ELR (cell line): ENCODE results near the gene SLC2A4.

Source experiments
- DNase-seq: peaks from one replicate; pipeline ENCODE4 v3.0.0-alpha.2; 2015; ENCODE audit warnings: low read depth

SLC2A4 gene

GRCh38 chr17:7306911-7307685, 25.6 kb downstream of the SLC2A4 start, which contains the start of gene EIF5A:
Gene EIF5A, plus strand, starts transcription at chr17:7307628. Its CDS starts 2,008 bp downstream, at chr17:7309636.
- DNase-seq = peak; percentile 100

GRCh38 chr17:7307686-7308624, 26.4 kb downstream of the SLC2A4 start:
- DNase-seq = peak; percentile 57

- DNase-seq = peak; percentile 89
These were observed 27.3 kb downstream of the SLC2A4 start for GRCh38 chr17:7308625-7309433.

- DNase-seq = no peak
These were observed 28.1 kb downstream of the SLC2A4 start for GRCh38 chr17:7309628-7310027.

- no peak for DNase-seq
These were observed 29.7 kb downstream of the SLC2A4 start for GRCh38 chr17:7311110-7311705.

GRCh38 chr17:7312432-7313087, 31.0 kb downstream of the SLC2A4 start:
- no peak for DNase-seq

- DNase-seq = peak; percentile 67
These were observed 31.8 kb downstream of the SLC2A4 start for GRCh38 chr17:7313088-7313889.

GRCh38 chr17:7313890-7314718, 32.6 kb downstream of the SLC2A4 start:
- DNase-seq = peak; percentile 73

GRCh38 chr17:7314719-7315569, 33.4 kb downstream of the SLC2A4 start, which contains the start of gene GPS2:
Gene GPS2, minus strand, starts transcription at chr17:7315360. Its CDS starts 308 bp downstream, at chr17:7315052.
- peak; percentile 90 for DNase-seq

- DNase-seq = no peak
These were observed 34.2 kb downstream of the SLC2A4 start for GRCh38 chr17:7315570-7316235.

- no peak for DNase-seq
These were observed 35.8 kb downstream of the SLC2A4 start for GRCh38 chr17:7317161-7317803.

GRCh38 chr17:7318121-7318860, 36.8 kb downstream of the SLC2A4 start:
- no peak for DNase-seq

- DNase-seq = no peak
These were observed 39.9 kb downstream of the SLC2A4 start for GRCh38 chr17:7321466-7321865.

- no peak for DNase-seq
These were observed 41.1 kb downstream of the SLC2A4 start for GRCh38 chr17:7322520-7323194.

GRCh38 chr17:7323731-7324437, 42.4 kb downstream of the SLC2A4 start:
- DNase-seq = peak; percentile 69
